22Rv1 (cell line): Measurements from ENCODE around the gene HDGF.

Source experiments
- CTCF ChIP-seq: fragments of 450-650 bp; IDR thresholded peaks from 2 replicates; pipeline ENCODE4 v1.5.1; 2017; ENCODE audit warnings: mild to moderate bottlenecking
- ZFX ChIP-seq: fragments of 450-650 bp; IDR thresholded peaks from 2 replicates; pipeline ENCODE4 v1.6.1; 2017; ENCODE audit warnings: antibody characterized with exemption, borderline replicate concordance

- TF ChIP-seq CTCF (no peak), ZFX (no peak)
These were observed 16.6 kb upstream of the HDGF start for GRCh38 chr1:156767879-156768604.
